CD8-positive, alpha-beta memory T cell (primary cell): ENCODE data around the gene APEX2. TPM values are rescaled to one million over a fixed set of nuclear protein-coding genes. Genes with fewer than 3 reads are reported as not detected.
"Not testable (repeated sequence)": the region's sequence is repeated elsewhere in the genome, so short reads cannot be mapped to it uniquely, and the experiment has no call there.

Experiments used
- CTCF ChIA-PET: fragments of 350-600 bp; sonication (Branson Sonifier 250); formaldehyde crosslinking; loops from one replicate; lab custom pipeline; 2021; ENCODE audit warnings: antibody characterized with exemption; lab: Charles Lee
- POLR2A ChIA-PET: fragments of 350-600 bp; sonication (Branson Sonifier 250); formaldehyde crosslinking; loops from one replicate; lab custom pipeline; 2021; ENCODE audit warnings: antibody characterized with exemption; lab: Charles Lee
- DNase-seq, 5 donors: peaks; one replicate each; pipeline versions ENCODE4 v3.0.0 to v3.0.0-alpha.2; 2020 to 2022; ENCODE audit warnings: mixed read lengths in 1 of 5
- H3K27ac ChIP-seq: one replicate; pipeline ENCODE4 v1.7.0; 2013; ENCODE audit warnings: low read depth, mild to moderate bottlenecking, low read length, moderate library complexity
- H3K27me3 ChIP-seq: 2 replicates; pipeline ENCODE4 v1.7.0; 2013; ENCODE audit warnings: low read length, mild to moderate bottlenecking; ENCODE audit not compliant: insufficient read depth, poor library complexity, severe bottlenecking
- H3K36me3 ChIP-seq: 2 replicates; pipeline ENCODE4 v1.7.0; 2013; ENCODE audit warnings: mild to moderate bottlenecking, low read length, moderate library complexity; ENCODE audit not compliant: insufficient read depth
- H3K4me1 ChIP-seq: 2 replicates; pipeline ENCODE4 v1.7.0; 2013; ENCODE audit warnings: mild to moderate bottlenecking, low read length, moderate library complexity; ENCODE audit not compliant: insufficient read depth
- H3K4me3 ChIP-seq: 2 replicates; pipeline ENCODE4 v1.7.0; 2013; ENCODE audit warnings: mild to moderate bottlenecking, low read length
- H3K9me3 ChIP-seq: 2 replicates; pipeline ENCODE4 v1.7.0; 2013; ENCODE audit warnings: mild to moderate bottlenecking, low read length
- H3K27ac Mint-ChIP-seq, 8 donors: one replicate each; pipeline ENCODE4 v1.8.0; 2020 to 2021; ENCODE audit warnings: mixed read lengths in 8 of 8, mild to moderate bottlenecking in 6 of 8, inconsistent platforms in 3 of 8, moderate library complexity in 3 of 8
- H3K27me3 Mint-ChIP-seq, 2 donors: one replicate each; pipeline ENCODE4 v1.8.0; 2020 to 2021; ENCODE audit warnings: mixed read lengths in 2 of 2, mild to moderate bottlenecking in 1 of 2, moderate library complexity in 1 of 2
- H3K36me3 Mint-ChIP-seq, 3 donors: one replicate each; pipeline ENCODE4 v1.8.0; 2020 to 2021; ENCODE audit warnings: mixed read lengths in 3 of 3, inconsistent platforms in 1 of 3, mild to moderate bottlenecking in 1 of 3
- H3K4me1 Mint-ChIP-seq, 3 donors: one replicate each; pipeline ENCODE4 v1.8.0; 2020 to 2021; ENCODE audit warnings: mixed read lengths in 3 of 3, inconsistent platforms in 1 of 3, mild to moderate bottlenecking in 1 of 3
- H3K4me3 Mint-ChIP-seq, 7 donors: one replicate each; pipeline ENCODE4 v1.8.0; 2020 to 2021; ENCODE audit warnings: mixed read lengths in 7 of 7, mild to moderate bottlenecking in 6 of 7, moderate library complexity in 4 of 7, inconsistent platforms in 2 of 7
- H3K9me3 Mint-ChIP-seq, 5 donors: one replicate each; pipeline ENCODE4 v1.8.0; 2020 to 2022; ENCODE audit warnings: mixed read lengths in 5 of 5, mild to moderate bottlenecking in 3 of 5, moderate library complexity in 2 of 5, inconsistent platforms in 1 of 5
- polyA plus RNA-seq: library from polyadenylated mRNA; unstranded; fragments of 300-500 nt; fragmentation: Illumina TruSeq; gene quantifications from one replicate; pipeline ENCODE4 v1.2.3, GENCODE V29; 2021
- total RNA-seq, 2 experiments: library from RNA; stranded (reverse); gene quantifications; one replicate each; pipeline ENCODE4 v1.2.3, GENCODE V29; 2021

The APEX2 gene
- total and polyA plus RNA-seq, 3 experiments from 2014 or later = 26.0 to 42.8 (median 35.2) TPM

DNA sequence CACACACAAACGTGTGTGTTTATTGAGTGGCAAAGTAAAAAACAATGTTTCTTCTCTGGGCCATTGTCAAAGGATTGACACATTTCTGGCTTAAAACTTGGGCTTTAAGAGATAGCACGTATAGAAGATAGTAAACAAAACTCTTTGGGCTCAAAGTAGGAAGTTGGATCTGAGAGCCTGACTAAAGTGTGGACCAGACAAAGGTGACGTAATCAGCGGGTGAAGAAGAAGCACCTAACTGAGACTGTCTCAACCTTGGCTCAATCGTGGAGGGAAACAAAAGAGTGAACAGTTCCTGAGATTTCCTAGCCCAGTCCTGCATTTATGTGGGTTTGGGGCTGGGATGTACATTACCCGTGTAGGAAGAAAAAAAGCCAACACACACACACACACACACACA is 19.8 kb upstream of the APEX2 start:
- Histone ChIP-seq H3K27me3 (no peaks in the 10 kb centered on the region), H3K4me1 (no peaks in the 10 kb centered on the region), H3K27ac (no peak overlapping the region), H3K4me3 (no peak overlapping the region), H3K36me3 (no peaks in the 10 kb centered on the region), H3K9me3 (no peaks in the 10 kb centered on the region)
- Mint-ChIP-seq H3K9me3 (peaks cover 0 to 7% (median 3%) of the 10 kb centered on the region in 5 donors), H3K27me3 (peaks cover 0 to 9% of the 10 kb centered on the region in 2 donors), H3K4me1 (no peaks in the 10 kb centered on the region), H3K36me3 (peaks cover 0 to 4% (median 0%) of the 10 kb centered on the region in 3 donors), H3K4me3 (no peak overlapping the region), H3K27ac (no peak overlapping the region)
- no peak for DNase-seq
- POLR2A ChIA-PET = no interaction called here
- CTCF ChIA-PET = no interaction called here

DNA sequence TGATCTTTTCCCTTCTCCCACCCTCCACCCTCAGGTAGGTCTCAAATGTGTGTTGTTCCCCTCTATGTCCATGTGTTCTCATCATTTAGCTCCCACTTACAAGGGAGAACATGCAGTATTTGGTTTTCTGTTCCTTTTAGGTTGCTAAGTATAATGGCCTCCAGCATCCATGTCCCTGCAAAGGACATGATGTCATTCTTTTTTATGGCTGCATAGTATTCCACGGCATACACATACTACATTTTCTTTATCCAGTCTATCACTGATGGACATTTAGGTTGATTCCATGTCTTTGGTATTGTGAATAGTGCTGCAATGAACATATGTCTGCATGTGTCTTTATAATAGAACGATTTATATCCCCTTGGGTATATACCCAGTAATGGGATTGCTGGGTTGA is 16.9 kb upstream of the APEX2 start:
- H3K4me1 ChIP-seq, H3K4me1 Mint-ChIP-seq, CTCF ChIA-PET, H3K4me3 ChIP-seq, H3K36me3 ChIP-seq, H3K27me3 ChIP-seq, H3K9me3 ChIP-seq, POLR2A ChIA-PET, H3K27ac ChIP-seq, H3K4me3 Mint-ChIP-seq, H3K27ac Mint-ChIP-seq, H3K9me3 Mint-ChIP-seq, DNase-seq, H3K36me3 Mint-ChIP-seq, H3K27me3 Mint-ChIP-seq: not testable (repeated sequence)

DNA sequence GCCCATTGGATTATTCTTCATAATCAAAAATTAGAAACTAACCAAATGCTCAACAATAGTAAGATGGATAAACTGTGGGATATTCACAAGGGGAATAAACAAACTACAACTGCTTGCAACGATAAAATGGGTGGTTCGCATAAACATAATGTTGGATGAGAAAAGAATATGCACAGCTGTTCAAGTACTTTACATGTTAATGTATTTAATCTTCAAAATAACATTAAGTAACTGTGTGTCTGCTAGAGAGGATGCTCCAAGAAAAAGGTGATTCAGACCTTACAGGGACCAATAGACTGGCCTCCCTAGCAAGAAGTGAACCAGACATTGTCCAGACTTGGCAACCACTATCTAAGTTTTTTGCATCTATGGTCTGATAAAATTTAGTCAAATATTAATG is 8.5 kb upstream of the APEX2 start:
- no peaks in the 10 kb centered on the region for H3K36me3 ChIP-seq
- no peak overlapping the region for H3K4me3 Mint-ChIP-seq
- ChIA-PET CTCF (no interaction called here), POLR2A (no interaction called here)
- no peaks in the 10 kb centered on the region for H3K4me1 Mint-ChIP-seq
- H3K27ac ChIP-seq = no peak overlapping the region
- DNase-seq = no peak
- H3K9me3 ChIP-seq = no peaks in the 10 kb centered on the region
- H3K4me3 ChIP-seq = no peak overlapping the region
- H3K27me3 ChIP-seq = no peaks in the 10 kb centered on the region
- H3K27ac Mint-ChIP-seq = no peak overlapping the region
- H3K36me3 Mint-ChIP-seq = no peaks in the 10 kb centered on the region
- H3K4me1 ChIP-seq = no peaks in the 10 kb centered on the region
- no peaks in the 10 kb centered on the region for H3K9me3 Mint-ChIP-seq
- H3K27me3 Mint-ChIP-seq = peaks cover 0 to 2% of the 10 kb centered on the region in 2 donors

DNA sequence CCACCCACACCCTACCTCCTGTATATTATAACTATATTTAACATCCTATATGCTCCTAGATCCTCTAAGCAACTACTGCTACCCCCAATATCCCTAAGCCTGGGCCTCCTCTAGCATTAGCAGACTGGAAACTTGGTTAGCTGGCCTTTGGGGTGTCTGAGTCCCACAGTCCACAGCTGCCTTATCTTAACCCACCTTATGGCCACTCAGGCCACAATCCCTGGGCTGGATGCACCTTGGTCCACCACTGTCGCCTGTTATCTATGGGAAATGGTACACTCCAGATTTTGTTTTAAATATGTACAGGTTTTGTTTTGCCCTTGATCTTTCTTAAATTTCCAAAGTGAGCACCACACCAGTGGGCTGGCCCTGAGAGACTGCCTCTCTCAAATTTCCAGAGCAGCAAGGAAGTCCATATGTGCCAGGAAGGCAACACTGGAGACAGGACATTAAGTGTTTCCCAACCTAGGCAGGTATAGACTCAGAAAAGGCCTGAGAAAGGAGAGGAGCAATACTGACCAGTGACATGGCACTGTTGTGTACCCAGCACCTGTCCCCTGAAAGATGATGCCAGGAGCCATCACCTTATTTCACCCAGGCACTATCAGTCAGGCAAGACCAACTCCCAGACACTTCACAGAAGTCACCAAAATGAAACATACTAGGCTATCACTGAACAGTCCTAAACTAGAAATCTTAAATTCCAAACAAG is 7.1 kb upstream of the APEX2 start:
- H3K9me3 Mint-ChIP-seq = no peaks in the 10 kb centered on the region
- Histone ChIP-seq H3K9me3 (no peaks in the 10 kb centered on the region), H3K4me1 (no peaks in the 10 kb centered on the region), H3K4me3 (no peak overlapping the region), H3K27ac (no peak overlapping the region), H3K27me3 (no peaks in the 10 kb centered on the region), H3K36me3 (no peaks in the 10 kb centered on the region)
- peaks cover 0 to 2% of the 10 kb centered on the region in 2 donors for H3K27me3 Mint-ChIP-seq
- DNase-seq = no peak
- no peak overlapping the region for H3K27ac Mint-ChIP-seq
- no peaks in the 10 kb centered on the region for H3K4me1 Mint-ChIP-seq
- ChIA-PET POLR2A (no interaction called here), CTCF (no interaction called here)
- H3K4me3 Mint-ChIP-seq = no peak overlapping the region
- H3K36me3 Mint-ChIP-seq = no peaks in the 10 kb centered on the region

DNA sequence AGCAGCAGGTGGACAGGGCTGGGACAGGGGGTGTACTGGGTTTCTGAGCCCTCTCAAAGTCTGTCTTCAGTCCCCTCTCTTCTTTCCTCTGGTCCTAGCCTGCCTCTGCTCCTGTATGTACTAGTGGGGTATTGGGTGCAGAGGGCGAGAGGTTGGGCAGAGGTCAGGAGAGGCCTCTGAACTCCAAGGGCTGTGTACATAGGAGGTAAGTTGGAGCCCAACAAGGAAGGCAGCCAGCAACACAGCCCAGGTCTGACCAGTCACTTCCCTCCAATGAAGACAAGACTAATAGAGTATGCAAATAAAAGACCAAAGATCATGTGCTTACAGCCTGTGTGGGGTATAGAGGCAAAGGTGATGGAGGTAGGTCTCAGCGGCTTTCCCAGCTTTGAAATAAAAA is 6.1 kb upstream of the APEX2 start, which contains the start of gene PFKFB1:
Gene PFKFB1 (minus strand): TSS at position 90 of the 400 bp plus-strand sequence. CDS start 181 bp downstream, outside the sequence.
- H3K36me3 Mint-ChIP-seq = no peaks in the 10 kb centered on the region
- H3K36me3 ChIP-seq = no peaks in the 10 kb centered on the region
- peak within 1 kb of the TSS in 1 of 8 donors; percentile 70 for H3K27ac Mint-ChIP-seq
- H3K9me3 ChIP-seq = no peaks in the 10 kb centered on the region
- peaks cover 0 to under 1% (median 0%) of the 10 kb centered on the region in 3 donors for H3K4me1 Mint-ChIP-seq
- CTCF ChIA-PET = no interaction called here
- no peaks in the 10 kb centered on the region for H3K27me3 ChIP-seq
- DNase-seq = no peak
- POLR2A ChIA-PET = no interaction called here
- H3K27me3 Mint-ChIP-seq = peaks cover 0 to 2% of the 10 kb centered on the region in 2 donors
- no peak within 1 kb of the TSS for H3K27ac ChIP-seq
- no peaks in the 10 kb centered on the region for H3K9me3 Mint-ChIP-seq
- no peak within 1 kb of the TSS for H3K4me3 ChIP-seq
- peaks cover 2% of the 10 kb centered on the region for H3K4me1 ChIP-seq
- peak within 1 kb of the TSS in 1 of 7 donors; percentile 38 for H3K4me3 Mint-ChIP-seq

DNA sequence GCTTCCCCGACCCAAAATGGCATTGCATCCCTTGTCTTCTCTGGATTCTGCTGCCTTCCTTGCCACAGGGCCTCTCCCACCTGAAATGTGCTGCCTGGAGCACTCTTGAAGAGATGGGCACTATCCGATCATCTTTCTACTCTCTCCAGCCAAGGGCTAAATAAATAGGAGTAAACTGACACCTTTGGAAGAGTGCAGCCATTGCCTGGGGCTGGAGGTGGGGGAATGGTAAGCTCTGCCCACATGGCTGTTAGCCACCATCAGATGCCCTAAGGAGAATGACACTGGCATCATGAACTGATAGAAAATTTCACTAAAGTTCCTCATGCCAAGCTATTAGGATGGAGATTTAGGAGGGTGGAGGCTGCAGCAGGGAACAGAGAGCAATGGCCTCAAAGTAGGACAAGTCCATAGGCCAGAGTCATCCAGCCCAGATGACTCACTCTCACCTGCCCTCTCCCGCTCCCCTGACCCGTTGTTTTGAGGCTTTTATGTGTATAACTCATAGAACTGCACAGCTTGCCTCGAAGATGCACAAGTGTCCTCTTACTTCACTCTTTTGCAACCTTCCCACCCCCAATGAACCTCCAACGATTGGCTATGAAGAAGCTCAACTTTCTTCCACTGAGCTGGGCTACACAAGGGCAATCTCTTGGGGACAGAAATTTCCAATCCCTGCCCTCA is 5.4 kb upstream of the APEX2 start:
- Histone ChIP-seq H3K9me3 (no peaks in the 10 kb centered on the region), H3K4me1 (peaks cover 6% of the 10 kb centered on the region), H3K36me3 (no peaks in the 10 kb centered on the region), H3K4me3 (no peak overlapping the region), H3K27ac (no peak overlapping the region), H3K27me3 (no peaks in the 10 kb centered on the region)
- ChIA-PET POLR2A (no interaction called here), CTCF (no interaction called here)
- Mint-ChIP-seq H3K27me3 (peaks cover 0 to 2% of the 10 kb centered on the region in 2 donors), H3K36me3 (no peaks in the 10 kb centered on the region), H3K27ac (no peak overlapping the region), H3K9me3 (no peaks in the 10 kb centered on the region), H3K4me1 (peaks cover 0 to 8% (median 2%) of the 10 kb centered on the region in 3 donors), H3K4me3 (no peak overlapping the region)
- DNase-seq = no peak

DNA sequence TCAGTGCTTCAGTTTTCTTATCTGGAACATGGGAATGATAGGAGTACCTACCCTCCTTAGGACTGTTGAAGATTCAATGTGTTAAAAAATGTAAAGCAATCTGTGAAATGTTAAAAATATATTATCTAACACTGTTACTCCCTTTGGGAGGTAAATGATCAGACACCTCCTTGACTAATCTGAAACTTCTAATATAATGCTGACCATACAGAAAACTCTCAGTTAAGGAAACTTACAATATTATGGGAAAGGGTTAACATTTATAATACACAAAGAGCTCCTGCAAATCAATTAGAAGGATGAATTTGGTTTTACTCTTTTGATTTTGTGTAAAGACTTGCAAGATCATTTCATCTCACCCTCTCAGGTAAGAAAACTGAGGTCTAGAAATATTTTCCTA is 4.5 kb upstream of the APEX2 start:
- no peaks in the 10 kb centered on the region for H3K27me3 ChIP-seq
- H3K36me3 Mint-ChIP-seq = peaks cover 0 to 6% (median 0%) of the 10 kb centered on the region in 3 donors
- no peak overlapping the region for H3K27ac Mint-ChIP-seq
- DNase-seq = no peak
- H3K27ac ChIP-seq = no peak overlapping the region
- H3K36me3 ChIP-seq = no peaks in the 10 kb centered on the region
- no peak overlapping the region for H3K4me3 Mint-ChIP-seq
- peaks cover 3 to 13% (median 8%) of the 10 kb centered on the region in 3 donors for H3K4me1 Mint-ChIP-seq
- H3K27me3 Mint-ChIP-seq = no peaks in the 10 kb centered on the region
- CTCF ChIA-PET = no interaction called here
- peaks cover 6% of the 10 kb centered on the region for H3K4me1 ChIP-seq
- no peaks in the 10 kb centered on the region for H3K9me3 Mint-ChIP-seq
- POLR2A ChIA-PET = no interaction called here
- H3K9me3 ChIP-seq = no peaks in the 10 kb centered on the region
- no peak overlapping the region for H3K4me3 ChIP-seq

DNA sequence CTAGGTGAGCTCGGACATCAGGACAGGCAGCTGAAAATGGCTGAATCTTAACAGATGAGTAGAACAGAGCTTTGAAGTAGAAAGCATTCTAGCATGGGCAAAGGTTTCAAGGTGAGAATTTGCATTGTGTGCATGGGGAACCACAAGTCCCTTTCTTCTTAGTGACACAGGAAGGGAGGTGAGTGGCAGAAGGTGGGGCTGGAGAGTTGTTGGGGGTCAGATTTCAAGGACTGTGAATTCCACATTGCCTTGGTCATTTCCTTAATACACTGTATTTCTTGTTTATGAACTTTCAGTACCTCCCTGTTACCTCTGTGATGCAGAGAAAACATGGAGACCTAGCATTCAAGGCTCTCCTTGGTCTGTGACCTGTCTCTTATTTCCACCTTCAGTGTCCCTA is 4.1 kb downstream of the APEX2 start:
- Mint-ChIP-seq H3K4me1 (peaks cover 24 to 36% (median 27%) of the 10 kb centered on the region in 3 donors), H3K27ac (peak overlapping the region in 3 of 8 donors; percentile 4 to 90 (median 65)), H3K4me3 (peak overlapping the region in 2 of 7 donors; percentile 45 to 74), H3K36me3 (peaks cover 0 to 60% (median 3%) of the 10 kb centered on the region in 3 donors), H3K9me3 (no peaks in the 10 kb centered on the region), H3K27me3 (peaks cover 0 to 2% of the 10 kb centered on the region in 2 donors)
- Histone ChIP-seq H3K4me3 (no peak overlapping the region), H3K27ac (no peak overlapping the region), H3K36me3 (peaks cover 13% of the 10 kb centered on the region), H3K9me3 (no peaks in the 10 kb centered on the region), H3K27me3 (no peaks in the 10 kb centered on the region), H3K4me1 (peaks cover 18% of the 10 kb centered on the region)
- ChIA-PET POLR2A (no interaction called here), CTCF (no interaction called here)
- no peak for DNase-seq
